ENCODE data around the gene HGS. TPM values are rescaled to one million over a fixed set of nuclear protein-coding genes. Genes with fewer than 3 reads are reported as not detected.

HGS gene
- total and polyA plus RNA-seq, 2 experiments from 2014 or later: 106 to 166 TPM

DNA sequence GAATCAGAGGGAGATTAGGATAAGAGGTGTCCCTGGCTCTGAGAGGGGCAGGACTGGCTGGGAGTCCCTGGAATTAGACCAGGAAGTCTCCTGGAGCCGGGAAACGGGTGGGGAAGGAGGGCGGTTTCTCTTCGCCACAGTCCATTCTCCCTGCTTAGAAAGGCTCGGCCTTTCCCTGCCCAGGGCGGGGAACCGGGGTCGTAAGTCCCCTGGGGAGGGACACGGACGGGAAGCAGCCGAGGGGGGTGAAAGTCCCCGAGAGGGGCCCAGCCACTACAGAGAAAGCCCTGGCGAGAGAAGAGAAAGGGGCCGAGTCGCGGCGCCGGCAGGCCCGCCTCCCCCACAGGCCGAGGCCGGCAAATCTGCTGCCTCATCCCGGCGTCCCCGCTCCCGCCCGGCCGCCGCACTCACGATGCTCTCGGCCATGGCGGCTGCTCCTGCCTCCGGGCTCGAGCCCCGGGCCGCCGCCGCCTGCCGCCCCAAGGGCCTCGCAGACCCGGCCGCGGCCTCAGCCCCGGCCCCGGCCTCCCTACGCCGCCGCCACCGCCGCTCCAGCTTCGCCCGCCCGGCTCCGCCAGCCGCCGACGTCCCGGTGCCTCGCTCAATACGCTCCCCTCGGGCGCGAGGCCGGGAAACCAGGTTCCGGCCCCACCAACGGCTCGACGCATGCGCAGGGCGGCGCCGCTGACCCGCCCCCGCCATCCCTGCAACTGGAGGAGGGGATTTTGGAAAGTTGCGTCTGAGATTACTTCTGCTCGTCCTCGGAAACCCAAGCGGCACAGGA is 47.1 kb upstream of the HGS start, which contains the start of the genes NPLOC4 and TSPAN10:
NPLOC4 (minus strand) TSS at position 608 of the 784 bp plus-strand sequence; CDS start at position 426, 182 bp downstream.
TSPAN10 (plus strand) TSS at position 692 of the 784 bp plus-strand sequence. CDS start 5,217 bp downstream, outside the sequence.
- H3K9ac ChIP-seq: peak within 1 kb of the TSS; percentile 94
- TF ChIP-seq EZH2 (IDR thresholded peaks at IDR 0.05; ENCODE audit: insufficient read depth, poor library complexity, severe bottlenecking) (no peak), EZH2phosphoT487 (IDR thresholded peaks at IDR 0.05; ENCODE audit: insufficient read depth, low read depth) (no peak)
- peak within 1 kb of the TSS; percentile 89 for H3K4me2 ChIP-seq (ENCODE audit: unreplicated experiment)
- peak; percentile 93 for DNase-seq
- H3K9me3 ChIP-seq (ENCODE audit: low read depth): no peaks in the 10 kb centered on the region
- H3K9me2 ChIP-seq (ENCODE audit: insufficient read depth): no peaks in the 10 kb centered on the region
- H3K27ac ChIP-seq: peak within 1 kb of the TSS; percentile 89
- 1 to 2% methylated on average over 30 to 73 of the region's 77 CpGs for WGBS, 2 experiments (ENCODE audit: low coverage in 1 of 2, low lambda C conversion rate in 2 of 2, missing lambda C conversion rate in 2 of 2)
- peaks cover 7% of the 10 kb centered on the region; the same call in 1 of the 2 replicates for H4K20me1 ChIP-seq (ENCODE audit: insufficient read depth)
- H3K79me2 ChIP-seq (ENCODE audit: insufficient read depth): peaks cover 50% of the 10 kb centered on the region
- H2AFZ ChIP-seq: peak within 1 kb of the TSS; percentile 95
- in situ Hi-C loops (cut with MboI): no loop called here
- no peaks in the 10 kb centered on the region for H3F3A ChIP-seq (ENCODE audit: insufficient read depth)
- peak within 1 kb of the TSS; percentile 90 for H3K4me3 ChIP-seq
- H3K36me3 ChIP-seq (ENCODE audit: low read depth): peaks cover under 1% of the 10 kb centered on the region; the same call in 1 of the 2 replicates
- H3K27me3 ChIP-seq (replicated peaks; ENCODE audit: insufficient read depth): no peaks in the 10 kb centered on the region
- peaks cover 20% of the 10 kb centered on the region for H3K4me1 ChIP-seq (ENCODE audit: insufficient read depth)

GRCh38 chr17:81638683-81639082 is 45.1 kb upstream of the HGS start:
- in situ Hi-C loops (cut with MboI): no loop called here
- Histone ChIP-seq H3K9me3 (ENCODE audit: low read depth) (no peaks in the 10 kb centered on the region), H3K79me2 (ENCODE audit: insufficient read depth) (peaks cover 30% of the 10 kb centered on the region), H4K20me1 (ENCODE audit: insufficient read depth) (peaks cover 4% of the 10 kb centered on the region; the same call in 1 of the 2 replicates), H3K4me3 (no peak overlapping the region), H3K36me3 (ENCODE audit: low read depth) (no peaks in the 10 kb centered on the region), H3K9ac (no peak overlapping the region), H3K4me1 (ENCODE audit: insufficient read depth) (peaks cover 29% of the 10 kb centered on the region), H2AFZ (no peak overlapping the region), H3K4me2 (ENCODE audit: unreplicated experiment) (no peak overlapping the region), H3K27ac (no peak overlapping the region), H3K9me2 (ENCODE audit: insufficient read depth) (no peaks in the 10 kb centered on the region), H3F3A (ENCODE audit: insufficient read depth) (no peaks in the 10 kb centered on the region), H3K27me3 (replicated peaks; ENCODE audit: insufficient read depth) (no peaks in the 10 kb centered on the region)
- TF ChIP-seq EZH2phosphoT487 (IDR thresholded peaks at IDR 0.05; ENCODE audit: insufficient read depth, low read depth): no peak
- no peak for TF ChIP-seq EZH2 (IDR thresholded peaks at IDR 0.05; ENCODE audit: insufficient read depth, poor library complexity, severe bottlenecking)
- 95 to 98% methylated on average over 4 of the region's 4 CpGs for WGBS, 2 experiments (ENCODE audit: low coverage in 1 of 2, low lambda C conversion rate in 2 of 2, missing lambda C conversion rate in 2 of 2)
- no peak for DNase-seq

DNA sequence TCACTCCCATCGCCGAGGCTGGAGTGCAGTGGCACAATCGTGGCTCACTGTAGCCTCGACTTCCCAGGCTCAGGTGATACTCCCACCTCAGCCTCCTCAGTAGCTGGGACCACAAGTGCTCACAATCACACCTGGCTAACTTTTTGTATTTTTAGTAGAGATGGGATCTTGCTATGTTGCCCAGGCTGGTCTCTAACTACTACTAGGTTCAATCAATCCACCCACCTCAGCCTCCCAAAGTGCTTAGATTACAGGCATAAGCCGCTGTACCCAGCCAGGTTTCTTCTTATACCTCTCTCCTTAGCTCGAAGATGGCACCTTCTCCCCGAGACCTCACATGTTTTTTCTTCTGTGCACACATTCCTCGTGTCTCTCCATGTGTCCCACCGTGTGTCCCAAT is 43.8 kb upstream of the HGS start:
- Histone ChIP-seq H3K4me2 (ENCODE audit: unreplicated experiment) (no peak overlapping the region), H4K20me1 (ENCODE audit: insufficient read depth) (0 out of 2 replicates have a peak, but pooled peaks cover 4% of the 10 kb centered on the region), H2AFZ (no peak overlapping the region), H3K27ac (no peak overlapping the region), H3K9ac (no peak overlapping the region), H3K36me3 (ENCODE audit: low read depth) (no peaks in the 10 kb centered on the region), H3F3A (ENCODE audit: insufficient read depth) (no peaks in the 10 kb centered on the region), H3K9me3 (ENCODE audit: low read depth) (no peaks in the 10 kb centered on the region), H3K4me1 (ENCODE audit: insufficient read depth) (peaks cover 20% of the 10 kb centered on the region), H3K79me2 (ENCODE audit: insufficient read depth) (peaks cover 16% of the 10 kb centered on the region), H3K4me3 (no peak overlapping the region), H3K9me2 (ENCODE audit: insufficient read depth) (no peaks in the 10 kb centered on the region), H3K27me3 (replicated peaks; ENCODE audit: insufficient read depth) (no peaks in the 10 kb centered on the region)
- WGBS, 2 experiments (ENCODE audit: low coverage in 1 of 2, low lambda C conversion rate in 2 of 2, missing lambda C conversion rate in 2 of 2): 81% methylated on average over 9 of the region's 9 CpGs
- in situ Hi-C loops (cut with MboI): no loop called here
- TF ChIP-seq EZH2phosphoT487 (IDR thresholded peaks at IDR 0.05; ENCODE audit: insufficient read depth, low read depth): no peak
- no peak for TF ChIP-seq EZH2 (IDR thresholded peaks at IDR 0.05; ENCODE audit: insufficient read depth, poor library complexity, severe bottlenecking)
- no peak for DNase-seq

- no peaks in the 10 kb centered on the region for H3K9me3 ChIP-seq (ENCODE audit: low read depth)
- in situ Hi-C loops (cut with MboI): no loop called here
- H4K20me1 ChIP-seq (ENCODE audit: insufficient read depth): no peaks in the 10 kb centered on the region
- H3K9me2 ChIP-seq (ENCODE audit: insufficient read depth): no peaks in the 10 kb centered on the region
- H3K4me3 ChIP-seq: peak overlapping the region; percentile 5; the same call in 1 of the 2 replicates
- H3K27ac ChIP-seq: peak overlapping the region; percentile 73
- TF ChIP-seq EZH2 (IDR thresholded peaks at IDR 0.05; ENCODE audit: insufficient read depth, poor library complexity, severe bottlenecking) (no peak), EZH2phosphoT487 (IDR thresholded peaks at IDR 0.05; ENCODE audit: insufficient read depth, low read depth) (no peak)
- H3F3A ChIP-seq (ENCODE audit: insufficient read depth): no peaks in the 10 kb centered on the region
- H3K79me2 ChIP-seq (ENCODE audit: insufficient read depth): no peaks in the 10 kb centered on the region
- H2AFZ ChIP-seq: peak overlapping the region; percentile 73
- H3K9ac ChIP-seq: peak overlapping the region; percentile 76
- H3K4me1 ChIP-seq (ENCODE audit: insufficient read depth): peaks cover 12% of the 10 kb centered on the region
- no peaks in the 10 kb centered on the region for H3K36me3 ChIP-seq (ENCODE audit: low read depth)
- WGBS, 2 experiments (ENCODE audit: low coverage in 1 of 2, low lambda C conversion rate in 2 of 2, missing lambda C conversion rate in 2 of 2): 54 to 57% methylated on average over 17 of the region's 17 CpGs
- peak overlapping the region; percentile 36 for H3K4me2 ChIP-seq (ENCODE audit: unreplicated experiment)
- peak; percentile 93 for DNase-seq
- no peaks in the 10 kb centered on the region for H3K27me3 ChIP-seq (replicated peaks; ENCODE audit: insufficient read depth)
These were observed 41.9 kb upstream of the HGS start for GRCh38 chr17:81641825-81642489.
